ENCODE measurements around the gene WDR54.

- TF ChIP-seq, protein P1, sequence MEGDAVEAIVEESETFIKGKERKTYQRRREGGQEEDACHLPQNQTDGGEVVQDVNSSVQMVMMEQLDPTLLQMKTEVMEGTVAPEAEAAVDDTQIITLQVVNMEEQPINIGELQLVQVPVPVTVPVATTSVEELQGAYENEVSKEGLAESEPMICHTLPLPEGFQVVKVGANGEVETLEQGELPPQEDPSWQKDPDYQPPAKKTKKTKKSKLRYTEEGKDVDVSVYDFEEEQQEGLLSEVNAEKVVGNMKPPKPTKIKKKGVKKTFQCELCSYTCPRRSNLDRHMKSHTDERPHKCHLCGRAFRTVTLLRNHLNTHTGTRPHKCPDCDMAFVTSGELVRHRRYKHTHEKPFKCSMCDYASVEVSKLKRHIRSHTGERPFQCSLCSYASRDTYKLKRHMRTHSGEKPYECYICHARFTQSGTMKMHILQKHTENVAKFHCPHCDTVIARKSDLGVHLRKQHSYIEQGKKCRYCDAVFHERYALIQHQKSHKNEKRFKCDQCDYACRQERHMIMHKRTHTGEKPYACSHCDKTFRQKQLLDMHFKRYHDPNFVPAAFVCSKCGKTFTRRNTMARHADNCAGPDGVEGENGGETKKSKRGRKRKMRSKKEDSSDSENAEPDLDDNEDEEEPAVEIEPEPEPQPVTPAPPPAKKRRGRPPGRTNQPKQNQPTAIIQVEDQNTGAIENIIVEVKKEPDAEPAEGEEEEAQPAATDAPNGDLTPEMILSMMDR (IDR thresholded peaks at IDR 0.05) = no peak
- no peak for TF ChIP-seq POLR2A (IDR thresholded peaks at IDR 0.05)
- TF ChIP-seq EP300 (IDR thresholded peaks at IDR 0.05; ENCODE audit: low read depth) = no peak
Observed at GRCh38 chr2:74413001-74413698, 8.4 kb upstream of the WDR54 start.

All from transverse colon (tissue), 3 donors.